IMR-90 (cell line): ENCODE data around the gene NUMA1. TPM values are rescaled to one million over a fixed set of nuclear protein-coding genes. Genes with fewer than 3 reads are reported as not detected.

Experiments
- ATAC-seq: fragments of 200-7000 bp; cut with Tn5 transposase; 2 replicates; pipeline ENCODE4 v1.9.1; 2020; ENCODE audit warnings: low read depth, mild to moderate bottlenecking, moderate library complexity
- BruUV-seq: library from RNA; stranded (reverse); fragments of 400-500 nt; replicated peaks from 2 replicates; lab custom pipeline; 2021; lab: Mats Ljungman, UMichigan
- CTCF ChIA-PET: fragments of 300-600 bp; formaldehyde crosslinking; extraction: SDS; loops from one replicate; lab custom pipeline; 2021; ENCODE audit warnings: antibody characterized with exemption; lab: Yijun Ruan, JAX
- POLR2A ChIA-PET: fragments of 300-600 bp; sonication (Branson Sonifier 250); formaldehyde crosslinking; loops from one replicate; lab custom pipeline; 2022; ENCODE audit warnings: antibody characterized with exemption; ENCODE audit not compliant: unreplicated experiment; lab: Charles Lee
- DNase-seq: peaks from one replicate; pipeline ENCODE4 v3.0.0; 2013
- H2AFZ ChIP-seq: replicated peaks from 2 replicates; pipeline ENCODE3; 2013; ENCODE audit warnings: low read length, mild to moderate bottlenecking; ENCODE audit not compliant: poor library complexity
- H2AK5ac ChIP-seq: 2 replicates; pipeline ENCODE4 v1.6.1; 2013; ENCODE audit warnings: low read depth, low read length, inconsistent platforms
- H2AK9ac ChIP-seq: replicated peaks from 2 replicates; pipeline ENCODE3; 2013; ENCODE audit warnings: mild to moderate bottlenecking, low read depth, low read length, moderate library complexity; ENCODE audit not compliant: poor library complexity
- H2BK120ac ChIP-seq: 2 replicates; pipeline ENCODE4 v1.6.1; 2013; ENCODE audit warnings: low read depth, low read length, inconsistent platforms
- H2BK15ac ChIP-seq: 3 replicates; pipeline ENCODE4 v1.6.1; 2013; ENCODE audit warnings: low read depth, low read length, inconsistent platforms
- H2BK20ac ChIP-seq: 2 replicates; pipeline ENCODE4 v1.6.1; 2013; ENCODE audit warnings: low read depth, mild to moderate bottlenecking, inconsistent platforms, low read length, moderate library complexity
- H2BK5ac ChIP-seq: 2 replicates; pipeline ENCODE4 v1.6.1; 2013; ENCODE audit warnings: mild to moderate bottlenecking, low read depth, low read length, inconsistent platforms; ENCODE audit not compliant: poor library complexity, severe bottlenecking
- H3K14ac ChIP-seq: replicated peaks from 2 replicates; pipeline ENCODE4 v1.6.1; 2013; ENCODE audit warnings: low read depth, low read length, inconsistent platforms
- H3K18ac ChIP-seq: 2 replicates; pipeline ENCODE4 v1.6.1; 2013; ENCODE audit warnings: low read depth, low read length, control low read depth
- H3K23ac ChIP-seq: 2 replicates; pipeline ENCODE4 v1.6.1; 2013; ENCODE audit warnings: low read depth, low read length, inconsistent platforms
- H3K27ac ChIP-seq: 2 replicates; pipeline ENCODE4 v1.5.1; 2013; ENCODE audit warnings: mild to moderate bottlenecking, control low read depth, low read length; ENCODE audit not compliant: insufficient read depth
- H3K27me3 ChIP-seq: 2 replicates; pipeline ENCODE4 v1.6.1; 2013; ENCODE audit warnings: low read length; ENCODE audit not compliant: control insufficient read depth, insufficient read depth
- H3K36me3 ChIP-seq: 2 replicates; pipeline ENCODE4 v1.6.1; 2013; ENCODE audit warnings: low read length, mixed read lengths; ENCODE audit not compliant: control insufficient read depth, insufficient read depth
- H3K4ac ChIP-seq: 2 replicates; pipeline ENCODE4 v1.6.1; 2013; ENCODE audit warnings: low read depth, low read length, inconsistent platforms
- H3K4me1 ChIP-seq: 2 replicates; pipeline ENCODE4 v1.6.1; 2013; ENCODE audit warnings: low read length, mixed read lengths; ENCODE audit not compliant: control insufficient read depth, insufficient read depth
- H3K4me2 ChIP-seq: 2 replicates; pipeline ENCODE4 v1.6.1; 2013; ENCODE audit warnings: low read depth, mild to moderate bottlenecking, control low read depth, low read length, moderate library complexity
- H3K4me3 ChIP-seq: 2 replicates; pipeline ENCODE4 v1.5.1; 2013; ENCODE audit warnings: low read depth, mild to moderate bottlenecking, control low read depth, low read length, moderate library complexity; ENCODE audit not compliant: insufficient read depth
- H3K56ac ChIP-seq: 2 replicates; pipeline ENCODE4 v1.6.1; 2013; ENCODE audit warnings: low read length, inconsistent platforms; ENCODE audit not compliant: insufficient read depth; ENCODE audit errors: extremely low read depth
- H3K79me1 ChIP-seq, 2 experiments: 2 replicates each; pipeline ENCODE4 v1.6.1; 2013; ENCODE audit warnings: low read length in 2 of 2, inconsistent platforms in 1 of 2, low read depth in 1 of 2
- H3K9ac ChIP-seq: 2 replicates; pipeline ENCODE4 v1.6.1; 2013; ENCODE audit warnings: low read depth, low read length, control low read depth
- H3K9me1 ChIP-seq: 2 replicates; pipeline ENCODE4 v1.6.1; 2013; ENCODE audit warnings: low read length, inconsistent platforms; ENCODE audit not compliant: insufficient read depth
- H3K9me3 ChIP-seq: 2 replicates; pipeline ENCODE4 v1.6.1; 2013; ENCODE audit warnings: low read length; ENCODE audit not compliant: control insufficient read depth, insufficient read depth
- H4K20me1 ChIP-seq: 2 replicates; pipeline ENCODE4 v1.6.1; 2013; ENCODE audit warnings: low read length, inconsistent platforms; ENCODE audit not compliant: insufficient read depth
- H4K5ac ChIP-seq: 2 replicates; pipeline ENCODE4 v1.6.1; 2013; ENCODE audit warnings: mild to moderate bottlenecking, low read depth, low read length, control low read depth
- H4K8ac ChIP-seq, 2 experiments: 2 replicates each; pipeline ENCODE4 v1.6.1; 2013; ENCODE audit warnings: low read depth in 2 of 2, low read length in 2 of 2, control low read depth in 1 of 2, inconsistent platforms in 1 of 2
- H4K91ac ChIP-seq: 2 replicates; pipeline ENCODE4 v1.6.1; 2013; ENCODE audit warnings: low read depth, low read length, inconsistent platforms; ENCODE audit not compliant: insufficient read depth
- MAFK ChIP-seq: IDR thresholded peaks from 2 replicates; pipeline ENCODE4 v1.6.1; 2012; ENCODE audit warnings: low read depth, low read length, improper control_type of control experiment
- RFX5 ChIP-seq: IDR thresholded peaks from 2 replicates; pipeline ENCODE4 v1.8.0; 2012; ENCODE audit warnings: low read depth, mild to moderate bottlenecking, low read length, moderate library complexity
- WGBS, 2 experiments: methylation state at CpG; one replicate each; pipeline versions ENCODE4 v1.1.5 to v1.1.7; 2013; ENCODE audit warnings: missing lambda C conversion rate in 2 of 2; ENCODE audit not compliant: insufficient read length in 1 of 2; ENCODE audit errors: extremely low coverage in 2 of 2; 5-methylcytosine and 5-hydroxymethylcytosine counted together
- dilution Hi-C: fragments of 300-500 bp; cut with HindIII; formaldehyde crosslinking; loops from one replicate; pipeline ENCODE4 v1.14.3; 2018; ENCODE audit warnings: low sequenced_read_pairs; ENCODE audit not compliant: unreplicated experiment
- in situ Hi-C: fragments of 300-500 bp; cut with MboI; formaldehyde crosslinking; loops from 3 replicates; pipeline ENCODE4 v1.14.3; 2019; ENCODE audit warnings: low sequenced_read_pairs, inconsistent platforms, mixed read lengths
- intact Hi-C: fragments of 100-400 bp; cut with micrococcal nuclease; formaldehyde crosslinking; loops from 2 replicates; pipeline ENCODE4 v1.10.0; 2022
- polyA plus RNA-seq, 3 experiments: library from polyadenylated mRNA; depleted of rRNA; stranded (reverse); fragments of >200 nt; gene quantifications; 2 replicates each; pipeline ENCODE4 v1.2.3, GENCODE V29; 2012; ENCODE audit warnings: low replicate concordance in 1 of 3
- total RNA-seq: library from RNA; depleted of rRNA; stranded (reverse); fragments of >200 nt; gene quantifications from 2 replicates; pipeline ENCODE4 v1.2.3, GENCODE V29; 2012

The NUMA1 gene
- total and polyA plus RNA-seq, 2 of the 4 experiments (the other 2 are of a cell fraction) = 61.7 to 97.0 TPM

DNA sequence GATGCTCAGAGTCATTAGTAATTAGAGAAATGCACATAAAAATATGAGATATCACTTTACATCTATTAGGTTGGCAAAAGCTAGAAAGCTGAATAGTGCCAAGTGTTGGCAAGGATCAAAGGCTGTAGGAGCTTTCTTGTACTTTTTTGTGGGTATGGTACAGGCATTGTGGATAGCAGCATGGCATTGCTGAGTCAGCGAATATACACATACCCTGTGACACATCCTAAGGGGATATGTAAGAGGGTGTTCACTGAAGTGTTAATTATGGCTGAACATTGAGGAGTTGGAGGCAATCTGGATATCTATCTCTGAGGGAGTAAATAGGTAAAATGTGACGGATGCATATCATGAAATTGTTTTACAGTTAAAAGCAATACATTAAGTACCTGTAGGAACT lies 108.7 kb downstream of the NUMA1 start:
- intact Hi-C loops = no loop called here
- H3K4ac ChIP-seq = no peak overlapping the region
- dilution Hi-C loops = no loop called here

More for the DNA sequence above, 108.7 kb downstream of the NUMA1 start:
- Histone ChIP-seq H2BK5ac (no peak overlapping the region), H2AK5ac (no peak overlapping the region), H3K14ac (no peak overlapping the region), H3K79me1 (peaks cover 4 to 16% of the 10 kb centered on the region in 2 experiments; a peak in 2 of 4 replicates), H3K23ac (no peak overlapping the region), H3K4me1 (0 out of 2 replicates have a peak, but pooled peaks cover 2% of the 10 kb centered on the region), H3K27me3 (no peaks in the 10 kb centered on the region), H4K20me1 (no peaks in the 10 kb centered on the region; the same call in 1 of the 2 replicates), H3K4me2 (no peak overlapping the region), H3K36me3 (peaks cover 10% of the 10 kb centered on the region; the same call in 1 of the 2 replicates), H3K9me3 (no peaks in the 10 kb centered on the region), H3K9ac (no peak overlapping the region), H2BK15ac (no peak overlapping the region), H3K56ac (no peak overlapping the region), H3K4me3 (no peak overlapping the region), H4K8ac (no peak overlapping the region), H3K18ac (no peak overlapping the region), H2AK9ac (no peak overlapping the region), H3K27ac (no peak overlapping the region), H2BK120ac (no peak overlapping the region), H4K5ac (no peak overlapping the region), H3K9me1 (no peaks in the 10 kb centered on the region; the same call in 1 of the 2 replicates), H2AFZ (no peak overlapping the region), H4K91ac (no peak overlapping the region), H2BK20ac (no peak overlapping the region)
- POLR2A ChIA-PET = no interaction called here
- CTCF ChIA-PET = no interaction called here
- no CpG with 5 or more reads among the region's 2 CpGs for WGBS, 2 experiments
- no TSS peak for BruUV-seq
- DNase-seq (no peak), ATAC-seq (no peak)
- in situ Hi-C loops = no loop called here
- peak; percentile 100 for TF ChIP-seq MAFK
- no peak for TF ChIP-seq RFX5
